ENCODE results near the gene FOXO1.

GRCh38 chr13:40656358-40656757 lies 10.1 kb downstream of the FOXO1 start:
- TF ChIP-seq CTCF (IDR thresholded peaks at IDR 0.05) (no peak), POLR2A (IDR thresholded peaks at IDR 0.05) (no peak)

Measured in sigmoid colon (tissue), 3 donors.